Kidney tubule cell (primary cell): ENCODE measurements around the gene NOP53.
"Not testable (repeated sequence)": the region's sequence is repeated elsewhere in the genome, so short reads cannot be mapped to it uniquely, and the experiment has no call there.

ENCODE experiments used
- DNase-seq: peaks from one replicate; pipeline ENCODE4 v3.0.0-alpha.2; 2018; ENCODE audit warnings: low spot score

The NOP53 gene

DNA sequence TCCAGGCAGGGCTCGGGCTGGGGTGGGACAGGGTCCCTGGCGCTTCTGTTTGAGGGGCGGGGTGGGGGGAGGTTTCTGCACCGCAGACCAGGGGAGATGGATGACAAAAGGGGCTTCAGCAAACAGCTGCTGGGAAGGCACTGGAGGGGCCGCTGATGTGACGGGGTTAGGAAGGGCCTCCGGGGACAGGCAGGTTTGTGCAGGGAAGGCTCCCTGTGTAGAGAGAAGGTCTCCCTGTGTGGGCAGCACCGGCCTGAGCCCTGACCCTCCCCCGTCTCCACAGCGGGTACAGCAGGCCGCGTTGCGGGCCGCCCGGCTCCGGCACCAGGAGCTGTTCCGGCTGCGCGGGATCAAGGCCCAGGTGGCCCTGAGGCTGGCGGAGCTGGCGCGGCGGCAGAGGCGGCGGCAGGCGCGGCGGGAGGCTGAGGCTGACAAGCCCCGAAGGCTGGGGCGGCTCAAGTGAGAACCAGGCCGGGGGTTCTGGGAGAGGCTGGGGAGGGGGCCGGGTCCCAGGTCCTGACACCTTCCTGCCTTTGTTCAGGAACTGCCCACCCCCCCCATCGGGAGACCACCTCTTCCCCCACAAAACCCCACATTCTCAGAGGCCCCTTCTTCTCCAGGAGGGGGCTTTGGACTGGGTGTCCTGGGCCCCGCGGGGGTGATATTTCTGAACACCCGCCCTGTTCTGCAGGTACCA is 9.9 kb downstream of the NOP53 start:
- DNase-seq = no peak

DNA sequence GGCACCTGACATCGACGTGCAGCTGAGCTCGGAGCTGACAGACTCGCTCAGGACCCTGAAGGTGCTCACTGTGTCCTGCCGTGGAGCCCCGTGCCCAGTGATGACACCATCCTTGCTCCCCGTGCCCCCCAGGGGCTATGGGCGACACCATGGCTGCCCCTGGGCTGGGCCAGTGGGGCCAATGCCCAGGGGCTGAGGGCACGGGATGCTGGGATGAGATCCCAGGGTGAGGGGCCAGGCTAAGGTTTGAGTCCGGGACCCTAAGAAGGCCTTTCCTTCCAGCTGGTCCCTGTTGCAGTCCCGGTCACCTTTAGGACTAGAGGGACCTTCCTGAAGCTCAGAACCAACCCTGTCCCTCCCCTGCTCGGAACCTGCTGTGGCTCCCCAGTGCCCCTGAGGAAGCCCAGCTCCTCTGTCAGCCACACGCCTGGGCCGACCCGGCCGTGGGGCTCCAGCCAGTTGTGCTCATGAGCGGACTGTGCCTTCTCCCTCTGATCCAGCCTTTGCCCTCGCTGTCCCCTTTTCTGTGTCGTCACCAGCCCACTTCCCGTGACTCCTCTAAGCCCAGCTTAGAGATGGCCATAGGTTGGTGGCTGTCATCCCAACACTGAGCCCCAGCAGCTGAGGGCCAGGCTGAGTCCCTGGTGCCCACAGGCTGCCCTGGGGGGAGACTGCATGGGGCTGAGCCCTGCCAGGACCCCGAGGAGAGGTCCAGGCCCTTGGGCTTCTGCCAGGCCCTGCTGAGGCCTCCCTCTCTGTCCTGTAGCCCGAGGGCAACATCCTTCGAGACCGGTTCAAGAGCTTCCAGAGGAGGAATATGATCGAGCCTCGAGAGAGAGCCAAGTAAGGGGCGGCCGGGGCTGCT is 10.6 kb downstream of the NOP53 start:
- no peak for DNase-seq

DNA sequence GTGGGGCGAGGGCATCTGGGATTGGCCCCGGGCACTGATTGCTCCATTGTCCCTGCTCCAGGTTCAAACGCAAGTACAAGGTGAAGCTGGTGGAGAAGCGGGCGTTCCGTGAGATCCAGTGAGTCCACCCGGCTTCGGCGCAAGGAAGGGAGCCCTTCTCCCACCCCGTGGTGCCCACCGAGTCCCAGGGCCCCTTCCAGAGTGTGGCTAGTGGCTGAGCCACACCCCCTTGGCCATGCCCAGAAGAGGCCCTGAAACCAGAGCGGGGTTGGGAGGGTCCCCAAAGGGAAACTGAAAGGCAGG is 11.2 kb downstream of the NOP53 start:
- DNase-seq = no peak

DNA sequence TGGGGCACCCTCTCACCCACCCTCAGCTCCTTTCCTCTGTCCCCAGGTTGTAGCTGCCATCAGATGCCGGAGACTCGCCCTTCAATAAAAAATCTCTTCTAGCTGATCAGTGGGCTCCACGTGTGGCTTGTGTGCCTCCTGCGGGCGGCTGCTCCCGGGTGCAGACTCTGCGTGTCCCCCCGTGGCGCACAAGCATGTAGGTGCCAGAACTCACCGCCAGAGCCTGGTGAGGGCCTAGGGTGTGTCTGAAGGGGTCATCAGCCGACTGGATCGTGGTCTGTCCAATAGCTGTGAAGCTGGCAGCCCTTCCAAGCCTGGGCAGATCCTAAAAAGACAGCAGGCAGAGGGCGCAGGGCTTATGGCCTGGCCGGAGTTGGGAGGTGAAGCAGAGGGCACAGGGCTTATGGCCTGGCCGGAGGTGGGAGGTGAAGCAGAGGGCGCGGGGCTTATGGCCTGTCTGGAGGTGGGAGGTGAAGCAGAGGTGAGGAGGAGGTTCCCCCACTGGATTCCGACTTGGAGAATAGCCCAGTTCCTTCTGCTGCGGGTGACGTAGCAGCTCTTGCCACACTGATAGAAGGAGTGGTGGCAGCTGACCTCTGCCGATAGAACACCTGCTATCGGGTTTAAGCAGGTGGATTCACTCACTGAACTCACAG is 11.7 kb downstream of the NOP53 start:
- DNase-seq = no peak

DNA sequence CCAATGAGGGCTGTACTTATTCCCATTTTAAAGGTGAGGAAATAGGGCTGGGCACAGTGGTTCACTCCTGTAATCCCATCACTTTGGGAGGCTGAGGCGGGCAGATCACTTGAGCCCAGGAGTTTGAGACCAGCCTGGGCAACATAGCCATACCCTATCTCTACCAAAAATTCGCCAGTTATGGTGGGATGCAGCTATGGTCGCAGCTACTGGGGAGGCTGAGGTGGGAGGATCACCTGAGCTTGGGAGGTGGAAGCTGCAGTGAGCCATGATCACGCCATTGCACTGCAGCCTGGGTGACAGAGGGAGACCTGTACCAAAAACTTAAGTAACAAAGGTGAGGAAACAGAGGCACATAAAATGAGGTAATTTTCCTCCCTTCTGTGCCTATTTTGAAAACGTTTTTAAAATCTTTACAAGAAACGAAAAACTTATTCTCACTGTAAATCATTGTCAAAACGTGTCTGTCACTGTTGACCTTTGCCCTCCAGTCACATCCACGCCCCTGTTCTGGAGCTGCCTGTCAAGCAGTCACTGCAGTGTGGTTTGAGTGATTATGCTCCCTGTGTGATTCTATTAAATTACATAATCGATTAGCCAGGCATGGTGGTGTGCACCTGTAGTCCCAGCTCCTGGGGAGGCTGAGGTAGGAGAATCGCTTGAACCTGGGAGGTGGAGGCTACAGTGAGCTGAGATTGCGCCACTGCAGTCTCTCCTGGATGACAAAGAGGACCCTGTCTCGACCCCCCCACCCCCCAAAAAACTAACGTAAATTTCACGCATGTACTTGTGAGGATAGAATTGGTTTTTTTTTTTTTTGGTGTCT is 12.5 kb downstream of the NOP53 start:
- DNase-seq = no peak

DNA sequence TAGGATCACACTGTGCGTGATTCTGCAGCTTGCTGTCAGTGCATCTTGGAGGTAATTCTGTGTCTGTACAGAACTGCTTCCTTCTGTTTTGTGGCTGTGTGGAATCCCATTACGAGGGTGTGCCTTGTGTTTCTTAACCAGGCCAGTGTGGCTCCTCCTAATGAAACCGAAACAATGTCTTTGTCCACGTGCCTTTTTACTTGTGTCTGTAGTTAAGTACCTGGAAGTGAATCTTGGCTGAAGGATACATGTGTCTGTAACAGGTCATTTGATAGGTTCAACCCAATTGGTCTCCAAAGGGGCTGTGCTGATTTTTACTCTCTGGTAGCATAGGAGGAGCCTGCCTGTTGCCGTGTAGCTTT is 13.1 kb downstream of the NOP53 start:
- DNase-seq = no peak

DNA sequence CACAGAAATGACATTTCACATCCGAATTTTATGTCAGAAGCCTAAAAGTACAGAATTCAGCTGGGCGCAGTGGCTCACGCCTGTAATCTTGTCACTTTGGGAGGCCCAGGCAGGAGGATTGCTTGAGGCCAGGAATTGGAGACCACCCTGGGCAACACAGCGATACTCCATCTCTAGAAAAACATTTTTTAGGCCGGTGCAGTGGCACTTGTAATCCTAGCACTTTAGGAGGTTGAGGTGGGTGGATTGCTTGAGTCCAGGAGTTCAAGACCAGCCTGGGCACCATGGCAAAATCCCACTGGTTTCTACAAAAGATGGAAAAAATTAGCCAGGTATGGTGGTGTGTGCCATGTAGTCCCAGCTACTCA is 15.3 kb downstream of the NOP53 start:
- DNase-seq = no peak

DNA sequence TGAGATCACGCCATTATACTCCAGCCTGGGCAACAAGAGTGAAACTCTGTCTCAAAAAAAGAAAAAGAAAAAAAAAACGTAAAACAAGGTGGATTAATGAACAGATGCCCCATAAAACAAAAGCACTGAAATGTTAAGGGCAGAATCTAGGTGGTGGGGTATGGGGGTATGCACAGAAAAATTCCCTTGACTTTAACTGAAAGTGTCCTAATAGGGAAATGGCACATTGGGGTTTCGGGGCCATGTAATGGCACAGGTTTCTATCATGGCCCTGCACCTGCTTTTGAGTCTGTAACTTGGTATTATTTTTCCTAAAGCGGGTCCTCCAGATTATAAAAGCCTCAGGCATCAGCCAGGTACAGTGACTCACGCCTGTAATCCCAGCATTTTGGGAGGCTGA is 16.2 kb downstream of the NOP53 start:
- no peak for DNase-seq

DNA sequence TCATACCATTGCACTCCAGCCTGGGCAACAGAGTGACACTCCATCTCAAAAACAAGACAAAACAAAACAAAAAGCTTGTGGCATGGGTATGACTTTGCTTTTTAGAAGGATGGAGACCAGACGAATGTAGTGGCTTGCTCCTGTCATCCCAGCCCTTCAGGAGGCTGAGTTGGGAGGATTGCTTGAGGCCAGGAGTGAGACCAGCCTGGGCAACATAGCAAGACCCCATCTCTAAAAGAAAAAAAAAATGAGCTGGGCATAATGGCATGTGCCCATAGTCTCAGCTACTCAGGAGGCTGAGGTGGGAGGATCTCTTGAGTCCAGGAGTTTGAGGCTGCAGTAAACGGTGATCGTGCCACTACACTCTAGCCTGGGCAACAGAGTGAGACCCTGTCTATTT is 16.8 kb downstream of the NOP53 start:
- no peak for DNase-seq

DNA sequence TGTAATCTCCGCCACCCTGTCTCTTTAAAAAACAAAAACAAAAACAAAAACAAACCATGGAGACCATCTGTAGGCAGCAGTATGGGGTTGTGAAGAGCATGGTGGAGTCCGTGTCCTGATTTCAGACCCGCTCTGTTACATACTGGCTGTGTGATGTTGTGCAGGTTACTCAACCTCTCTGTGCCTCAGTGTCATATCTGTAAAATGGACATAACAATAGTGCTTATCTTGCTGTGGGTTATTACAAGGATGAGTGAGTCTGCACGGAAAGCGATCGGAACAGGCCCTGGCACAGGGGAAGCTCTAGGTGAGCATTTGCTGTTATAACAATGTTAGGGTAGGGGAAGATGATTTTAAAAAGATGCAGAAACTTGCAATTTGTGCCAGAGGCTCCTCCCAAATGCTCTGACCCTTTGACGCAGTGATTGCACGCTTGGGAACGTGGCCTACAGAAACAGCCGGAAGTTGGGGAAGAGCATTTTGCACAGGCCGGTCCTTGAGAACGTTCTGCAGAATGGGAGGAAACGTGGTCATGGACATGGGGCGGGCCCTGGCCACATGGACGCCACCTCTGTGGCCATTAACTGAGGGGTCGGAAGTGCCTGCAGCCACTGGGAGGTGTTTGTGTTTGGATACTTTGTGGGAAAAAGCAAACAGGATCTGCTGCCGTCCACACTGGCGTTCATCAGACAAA is 17.4 kb downstream of the NOP53 start:
- no peak for DNase-seq

DNA sequence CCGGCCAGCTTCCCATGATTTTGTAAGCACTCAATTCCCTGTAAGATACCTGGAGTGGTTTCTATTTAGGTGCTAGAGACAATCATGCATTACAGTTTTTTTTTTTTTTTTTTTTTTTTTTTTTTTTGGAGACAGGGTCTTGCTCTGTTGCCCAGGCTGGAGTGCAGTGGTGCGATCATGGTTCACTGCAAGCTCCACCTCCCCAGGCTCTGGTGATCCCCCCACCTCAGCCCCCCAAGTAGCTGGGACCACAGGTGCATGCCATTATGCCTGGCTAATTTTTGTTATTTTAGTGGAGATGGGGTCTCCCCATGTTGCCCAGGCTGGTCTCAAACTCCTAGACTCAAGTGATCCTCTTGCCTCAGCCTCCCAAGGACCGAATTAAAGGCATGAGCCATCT is 19.4 kb downstream of the NOP53 start:
- not testable (repeated sequence) for DNase-seq

DNA sequence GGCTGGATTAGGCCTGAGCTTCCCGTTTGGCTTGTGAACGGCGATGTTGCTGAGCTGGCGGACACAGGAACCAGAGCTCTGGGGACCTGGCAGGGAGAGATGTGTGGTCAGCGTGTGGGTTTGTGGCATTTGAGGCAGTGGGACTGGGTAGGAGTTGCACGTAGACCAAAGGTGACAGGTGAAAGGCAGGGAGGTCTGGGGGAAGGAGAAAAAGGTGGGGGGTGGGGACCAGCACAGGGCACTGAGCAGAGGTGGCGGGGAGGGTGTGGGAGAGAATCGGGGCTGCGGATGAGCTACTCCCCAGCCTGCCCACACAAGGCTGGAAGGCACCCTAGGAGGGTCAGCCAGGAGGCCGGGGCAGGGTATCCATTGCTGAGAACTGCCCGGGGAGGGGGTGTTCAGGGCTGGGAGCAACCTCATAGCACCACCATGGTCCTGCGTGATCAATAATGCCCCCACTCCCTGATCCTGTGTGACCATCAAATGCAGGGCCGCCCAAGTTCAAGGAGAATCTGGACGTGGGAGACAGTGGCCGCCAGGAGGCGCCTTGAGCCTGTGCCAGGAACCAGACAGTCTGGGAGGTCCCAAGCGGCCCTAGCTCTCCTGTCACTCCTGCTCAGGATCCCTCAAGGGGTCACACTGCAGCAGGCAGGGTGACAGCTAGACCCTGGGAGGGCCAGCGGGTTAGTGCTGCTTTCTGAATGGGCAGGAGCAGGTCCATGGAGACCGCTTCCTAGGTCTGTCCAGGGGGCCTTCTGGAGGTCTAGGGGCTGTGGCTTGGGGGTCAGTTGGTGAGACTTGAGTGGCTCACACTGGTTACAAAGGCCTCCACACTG is 20.4 kb downstream of the NOP53 start:
- DNase-seq = peak; percentile 54

DNA sequence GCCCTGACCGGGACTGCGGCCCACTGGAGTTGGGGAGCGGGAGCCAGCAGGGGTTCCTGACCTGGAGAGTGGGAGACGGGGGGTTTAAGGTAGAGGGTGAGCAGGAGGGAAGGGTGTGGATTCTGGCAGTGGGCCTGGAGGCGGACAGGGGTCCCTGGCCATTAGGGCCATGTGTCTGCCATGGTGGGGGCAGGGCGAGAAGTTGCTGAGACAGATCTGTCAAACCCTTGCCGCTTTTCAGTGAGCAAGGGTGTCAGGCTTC is 20.9 kb downstream of the NOP53 start:
- no peak for DNase-seq

DNA sequence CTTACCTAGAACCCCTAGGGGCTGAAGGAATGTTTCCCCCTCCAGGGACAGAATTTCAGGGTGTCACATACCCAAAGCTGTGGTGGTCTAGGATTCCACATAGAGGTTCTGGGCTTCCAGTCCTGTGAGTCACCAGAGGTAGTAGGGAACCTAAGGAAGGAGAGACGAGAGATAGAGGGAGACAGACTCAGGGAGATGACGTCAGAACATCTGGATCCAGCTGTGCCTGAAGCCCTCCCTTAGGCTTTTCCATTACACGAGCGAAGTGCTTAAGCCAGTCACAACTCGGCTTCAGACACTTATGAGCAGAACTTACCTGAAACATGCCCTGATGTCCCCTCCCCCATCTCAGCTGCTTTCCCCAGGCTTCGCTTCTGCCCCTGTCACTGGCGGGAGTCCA is 21.3 kb downstream of the NOP53 start:
- DNase-seq = no peak

DNA sequence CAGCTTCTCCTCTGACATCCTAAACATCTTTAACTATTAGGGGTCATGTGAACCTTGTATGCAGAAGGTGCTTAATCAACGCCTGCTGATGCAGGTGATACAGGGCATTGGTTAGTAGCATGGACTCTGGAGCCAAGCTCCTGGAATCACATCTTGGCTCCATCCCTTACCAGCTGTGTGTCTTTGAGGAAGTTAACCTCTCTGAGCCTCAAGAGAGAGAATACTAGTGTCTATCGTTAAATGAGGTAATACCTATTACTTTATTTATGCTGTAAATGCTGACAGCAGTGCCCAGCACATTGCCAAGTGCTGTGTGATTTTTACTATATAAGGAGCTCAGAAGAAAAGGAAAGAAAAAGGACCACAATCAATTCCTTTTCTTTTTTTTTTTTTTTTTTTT is 22.0 kb downstream of the NOP53 start:
- no peak for DNase-seq

DNA sequence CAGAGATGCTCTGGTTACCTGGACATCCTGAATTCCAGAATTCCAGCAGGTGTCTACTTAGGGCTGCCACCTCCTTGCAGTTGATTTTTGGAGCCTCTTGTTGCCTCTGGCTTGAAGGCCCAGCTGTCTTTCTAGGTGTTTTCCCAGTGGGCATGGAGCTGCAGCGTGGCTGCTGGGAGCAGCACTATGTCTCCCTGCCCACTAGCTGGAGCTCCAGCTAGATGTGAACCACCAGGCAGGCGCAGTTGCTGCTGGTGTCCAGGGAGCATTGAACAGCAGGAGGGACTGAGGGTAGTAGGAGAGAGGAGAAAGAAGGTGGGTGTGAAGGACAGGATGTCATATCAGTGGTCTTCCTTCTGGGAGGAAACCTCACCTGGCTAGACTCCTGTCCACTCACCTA is 23.3 kb downstream of the NOP53 start:
- no peak for DNase-seq

DNA sequence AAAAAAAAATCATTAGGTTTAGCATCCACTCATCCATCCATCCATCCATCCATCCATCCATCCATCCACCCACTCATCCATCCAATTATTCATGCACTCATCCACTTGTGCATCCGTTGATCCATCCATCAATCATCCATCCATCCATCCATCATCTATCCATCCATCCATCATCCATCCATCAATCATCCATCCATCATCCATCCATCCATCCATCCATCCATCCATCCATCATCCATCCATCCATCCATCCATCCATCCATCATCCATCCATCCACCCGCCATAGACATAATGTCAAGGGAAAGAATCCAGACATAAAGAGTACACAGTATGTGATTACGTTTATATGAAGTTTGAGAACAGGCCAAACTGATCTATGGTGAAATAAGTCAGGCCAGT is 24.2 kb downstream of the NOP53 start:
- DNase-seq = no peak

DNA sequence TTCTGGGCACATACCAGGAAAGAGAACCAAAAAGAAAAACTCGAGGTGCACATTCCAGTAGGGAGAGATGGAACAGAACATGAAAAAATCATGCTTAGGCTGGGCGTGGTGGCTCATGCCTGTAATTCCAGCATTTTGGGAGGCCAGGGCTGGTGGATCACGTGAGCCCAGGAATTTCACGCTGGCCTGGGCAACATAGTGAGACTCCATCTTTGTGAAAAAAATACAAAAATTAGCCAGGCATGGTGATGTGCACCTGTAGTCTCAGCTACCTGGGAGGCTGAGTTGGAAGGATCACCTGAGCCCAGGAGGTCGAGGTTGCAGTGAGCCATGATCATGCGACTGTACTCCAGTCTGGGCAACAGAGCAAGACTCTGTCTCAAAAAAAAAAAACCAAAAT is 25.9 kb downstream of the NOP53 start:
- DNase-seq = not testable (repeated sequence)

DNA sequence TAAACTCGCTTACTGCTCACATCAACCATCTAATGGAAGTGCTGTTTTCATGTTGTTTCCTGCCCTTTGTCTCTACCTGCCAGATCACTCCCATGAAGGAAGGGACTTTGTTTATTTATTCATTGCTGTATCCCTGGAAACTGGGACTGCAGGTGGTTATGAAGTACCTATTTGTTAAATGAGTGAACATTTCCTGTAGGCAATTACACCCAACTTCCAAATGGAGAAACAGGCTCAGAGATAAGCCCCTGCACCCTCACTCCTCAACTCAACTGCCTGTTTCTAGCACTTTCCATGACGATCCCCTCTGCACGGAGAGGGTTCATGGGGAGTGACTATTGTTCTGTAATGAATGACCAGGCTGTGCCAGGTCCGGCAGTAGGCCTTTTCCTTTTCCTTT is 31.2 kb downstream of the NOP53 start:
- DNase-seq = peak; percentile 58

DNA sequence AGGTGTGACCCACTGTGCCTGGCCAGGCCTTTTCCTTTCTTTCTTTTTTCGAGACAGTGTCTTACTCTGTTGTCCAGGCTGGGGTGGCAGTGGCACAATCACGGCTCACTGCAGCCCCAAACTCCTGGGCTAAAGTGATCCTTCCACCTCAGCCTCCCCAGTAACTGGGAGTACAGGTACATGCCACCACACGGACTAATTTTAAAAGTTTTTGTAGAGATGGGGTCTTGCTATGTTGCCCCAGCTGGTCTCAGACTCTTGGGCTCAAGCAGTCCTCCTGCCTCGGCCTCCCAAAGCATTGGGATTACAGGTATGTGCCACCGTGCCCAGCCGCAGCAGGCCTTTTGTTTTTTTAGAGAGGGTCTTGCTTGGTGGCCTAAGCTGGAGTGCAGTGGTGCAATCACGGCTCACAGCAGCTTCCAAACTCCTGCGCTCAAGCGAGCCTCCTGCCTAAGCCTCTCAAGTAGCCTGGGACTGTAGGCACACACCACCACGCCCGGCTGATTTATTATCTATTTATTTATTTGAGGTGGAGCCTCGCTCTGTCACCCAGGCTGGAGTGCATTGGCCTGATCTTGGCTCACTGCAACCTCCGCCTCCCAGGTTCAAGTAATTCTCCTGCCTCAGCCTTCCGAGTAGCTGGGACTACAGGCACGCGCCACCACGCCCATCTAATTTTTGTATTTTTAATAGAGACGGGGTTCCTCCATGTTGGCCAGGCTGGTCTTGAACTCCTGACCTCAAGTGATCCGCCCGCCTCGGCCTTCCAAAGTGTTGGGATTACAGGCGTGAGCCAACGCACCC is 32.1 kb downstream of the NOP53 start:
- DNase-seq = not testable (repeated sequence)
